Heart left ventricle (tissue), 16 donors: ENCODE data around the gene CDK4. TPM values are rescaled to one million over a fixed set of nuclear protein-coding genes. Genes with fewer than 3 reads are reported as not detected.

ENCODE experiments used
- ATAC-seq, 4 donors: fragments of 200-7000 bp; cut with Tn5 transposase; one replicate each; pipeline ENCODE4 v1.9.1; 2020 to 2022; ENCODE audit warnings: moderate library complexity in 4 of 4, mild to moderate bottlenecking in 3 of 4, moderate number of reproducible peaks in 1 of 4
- DNase-seq, 5 donors: peaks; one replicate each; pipeline ENCODE4 v3.0.0-alpha.2; 2020
- H3K27ac ChIP-seq, 12 donors: fragments of 200-600 bp; sonication (generic) in 4 of 12; one replicate each; pipeline versions ENCODE4 v1.5.0 to v1.8.0; 2016 to 2022; ENCODE audit warnings: mild to moderate bottlenecking in 2 of 12
- H3K27me3 ChIP-seq, 9 donors: fragments of 200-600 bp; sonication (generic) in 2 of 9; one replicate each; pipeline versions ENCODE4 v1.5.1 to v1.8.0; 2016 to 2022; ENCODE audit warnings: mild to moderate bottlenecking in 3 of 9
- H3K36me3 ChIP-seq, 9 donors: fragments of 200-600 bp; sonication (generic) in 2 of 9; one replicate each; pipeline versions ENCODE4 v1.5.0 to v1.8.0; 2018 to 2022; ENCODE audit warnings: mild to moderate bottlenecking in 2 of 9
- H3K4me1 ChIP-seq, 12 donors: fragments of 200-600 bp; sonication (generic) in 4 of 12; one replicate each; pipeline versions ENCODE4 v1.5.0 to v1.8.0; 2016 to 2022; ENCODE audit warnings: mild to moderate bottlenecking in 3 of 12
- H3K4me3 ChIP-seq, 12 donors: fragments of 200-600 bp; sonication (generic) in 4 of 12; one replicate each; pipeline versions ENCODE4 v1.5.0 to v1.8.0; 2017 to 2022; ENCODE audit warnings: mild to moderate bottlenecking in 9 of 12, moderate library complexity in 4 of 12
- H3K9me3 ChIP-seq, 12 donors: fragments of 200-600 bp; sonication (generic) in 4 of 12; one replicate each; pipeline versions ENCODE4 v1.5.0 to v1.8.0; 2016 to 2022; ENCODE audit warnings: mild to moderate bottlenecking in 1 of 12
- POLR2A ChIP-seq, 2 donors: fragments of 450-650 bp; IDR thresholded peaks; one replicate each; pipeline ENCODE4 v1.6.1; 2017; ENCODE audit warnings: antibody characterized with exemption in 2 of 2, mild to moderate bottlenecking in 2 of 2, moderate library complexity in 2 of 2
- WGBS, 4 donors: extraction: QIAGEN DNeasy Blood & Tissue Kit in 2 of 4; methylation state at CpG; one replicate each; pipeline versions ENCODE4 v1.1.5 to v1.1.7; 2013 to 2018; 5-methylcytosine and 5-hydroxymethylcytosine counted together
- intact Hi-C, 10 donors: fragments of 100-400 bp; cut with DNase I; formaldehyde crosslinking; loops; one replicate each; pipeline versions ENCODE4 v1.11.1 to v1.14.2; 2022
- polyA plus RNA-seq, 2 donors: library from polyadenylated mRNA; stranded (reverse); fragments of 200-250 nt; gene quantifications; one replicate each; pipeline ENCODE4 v1.2.3, GENCODE V29; 2013
- total RNA-seq, 9 donors: library from RNA; depleted of rRNA in 2 of 9; stranded (reverse); fragments of >200 nt in 2 of 9; fragmentation: NEBNext Ultra II Directional in 3 of 9; extraction: Animal tissue kit (Norgen Biotek cat#: 25700) in 3 of 9; gene quantifications; one replicate each; pipeline versions ENCODE4 v1.1.0 to v1.2.4, GENCODE V29; 2016 to 2023
- TF ChIP-seq, protein P1 (sequence below), 12 donors: fragments of 200-600 bp; sonication (generic) in 4 of 12; IDR thresholded peaks; one replicate each; pipeline versions ENCODE4 v1.5.0 to v1.8.0; 2018 to 2022; ENCODE audit warnings: antibody characterized with exemption in 12 of 12, mild to moderate bottlenecking in 5 of 12
- donor health status: ischemic (EF 13 %, LVEDD 7.1; RV severe dilation, severe dysfunction).
- donor health status: healthy with polysubstance abuse.
- donor health status: DM: no; HTN: yes; CAD: no.
- donor health status: DM: no; HTN: no; CAD: no.
- donor health status: ischemic (EF 25% LVEDD 6.9; RV normal size, moderate dysfunction).
- donor health status: ischemic (EF 25% LVEDD 5.7; RV mildly dilated, moderate dysfunction).
- donor health status: healthy.
- donor health status: DM: yes; HTN: yes; CAD: no.
- donor health status: ischemic (EF 35%, LVEDD 5.7; RV mildly dilated, moderate dysfunction).
- donor health status: nonischemic (EF 11% LVEDD 7.7; RV severe dilation, severe dysfunction).
- donor health status: DM: yes; HTN: yes; CAD: no.
- donor health status: PGD.
- donor health status: ischemic (EF 29% LVEDD 5.4; RV normal size, mild dysfunction).
- donor health status: nonischemic (EF 23%, LVEDD 6.1; RV moderate dilation, normal function).

The CDK4 gene
- total and polyA plus RNA-seq, 11 donors: 23.4 to 81.9 (median 50.2) TPM

DNA sequence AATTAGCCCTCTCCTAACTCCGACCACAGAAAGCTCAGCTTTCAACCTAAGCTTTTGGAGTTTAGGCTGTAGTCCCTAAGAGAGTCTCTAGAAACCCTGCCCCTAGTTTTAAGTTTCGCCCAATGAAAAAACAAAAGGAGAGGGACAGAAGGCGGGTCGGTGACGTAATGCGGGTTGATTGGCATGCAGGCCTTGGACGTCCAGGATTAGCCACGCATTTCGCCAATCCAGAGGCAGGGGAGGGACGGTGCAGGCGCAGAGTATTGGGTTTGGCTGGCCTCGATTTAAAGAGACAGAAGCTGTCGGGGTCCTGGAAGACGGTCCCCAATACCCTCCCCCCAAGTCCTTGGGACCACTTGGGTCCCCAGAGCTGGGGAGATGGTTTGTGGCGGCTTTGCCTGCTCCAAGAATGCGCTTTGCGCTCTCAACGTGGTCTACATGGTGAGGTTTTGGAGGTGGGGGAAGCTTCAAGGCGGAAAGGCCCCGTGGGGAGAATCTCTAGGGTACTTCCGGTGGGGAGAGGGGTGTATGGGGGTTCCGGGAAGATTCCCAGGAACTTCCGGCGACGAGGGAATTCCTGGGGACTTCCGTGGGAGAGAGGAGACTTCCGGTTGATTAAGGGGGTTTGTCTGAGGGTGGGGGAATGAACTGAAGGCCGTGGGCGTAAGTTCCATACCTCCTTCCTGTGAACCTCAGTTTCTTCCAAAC, 7.2 kb downstream of the CDK4 start, which contains the start of gene TSPAN31:
Gene TSPAN31, plus strand, starts transcription at position 263 of the 708 bp plus-strand sequence. Its CDS starts 116 bp downstream, at position 379.
- Histone ChIP-seq H3K27ac (peak within 1 kb of the TSS; percentile 91 to 98 (median 97)), H3K4me1 (peaks cover 0 to 47% (median 10%) of the 10 kb centered on the region in 12 donors), H3K27me3 (peaks cover 0 to 15% (median 0%) of the 10 kb centered on the region in 9 donors), H3K36me3 (peaks cover 0 to 39% (median 37%) of the 10 kb centered on the region in 9 donors), H3K9me3 (no peaks in the 10 kb centered on the region), H3K4me3 (peak within 1 kb of the TSS; percentile 65 to 97 (median 84))
- TF ChIP-seq, protein P1, sequence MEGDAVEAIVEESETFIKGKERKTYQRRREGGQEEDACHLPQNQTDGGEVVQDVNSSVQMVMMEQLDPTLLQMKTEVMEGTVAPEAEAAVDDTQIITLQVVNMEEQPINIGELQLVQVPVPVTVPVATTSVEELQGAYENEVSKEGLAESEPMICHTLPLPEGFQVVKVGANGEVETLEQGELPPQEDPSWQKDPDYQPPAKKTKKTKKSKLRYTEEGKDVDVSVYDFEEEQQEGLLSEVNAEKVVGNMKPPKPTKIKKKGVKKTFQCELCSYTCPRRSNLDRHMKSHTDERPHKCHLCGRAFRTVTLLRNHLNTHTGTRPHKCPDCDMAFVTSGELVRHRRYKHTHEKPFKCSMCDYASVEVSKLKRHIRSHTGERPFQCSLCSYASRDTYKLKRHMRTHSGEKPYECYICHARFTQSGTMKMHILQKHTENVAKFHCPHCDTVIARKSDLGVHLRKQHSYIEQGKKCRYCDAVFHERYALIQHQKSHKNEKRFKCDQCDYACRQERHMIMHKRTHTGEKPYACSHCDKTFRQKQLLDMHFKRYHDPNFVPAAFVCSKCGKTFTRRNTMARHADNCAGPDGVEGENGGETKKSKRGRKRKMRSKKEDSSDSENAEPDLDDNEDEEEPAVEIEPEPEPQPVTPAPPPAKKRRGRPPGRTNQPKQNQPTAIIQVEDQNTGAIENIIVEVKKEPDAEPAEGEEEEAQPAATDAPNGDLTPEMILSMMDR (IDR thresholded peaks at IDR 0.05): no peak
- peak; percentile 20 to 82 for TF ChIP-seq POLR2A (IDR thresholded peaks at IDR 0.05)
- intact Hi-C loops: no loop called here
- DNase-seq: peak; percentile 96 to 99 (median 99)
- peak; percentile 94 to 97 (median 95) for ATAC-seq
- 0% methylated on average over 28 to 29 of the region's 29 CpGs for WGBS, 4 donors

DNA sequence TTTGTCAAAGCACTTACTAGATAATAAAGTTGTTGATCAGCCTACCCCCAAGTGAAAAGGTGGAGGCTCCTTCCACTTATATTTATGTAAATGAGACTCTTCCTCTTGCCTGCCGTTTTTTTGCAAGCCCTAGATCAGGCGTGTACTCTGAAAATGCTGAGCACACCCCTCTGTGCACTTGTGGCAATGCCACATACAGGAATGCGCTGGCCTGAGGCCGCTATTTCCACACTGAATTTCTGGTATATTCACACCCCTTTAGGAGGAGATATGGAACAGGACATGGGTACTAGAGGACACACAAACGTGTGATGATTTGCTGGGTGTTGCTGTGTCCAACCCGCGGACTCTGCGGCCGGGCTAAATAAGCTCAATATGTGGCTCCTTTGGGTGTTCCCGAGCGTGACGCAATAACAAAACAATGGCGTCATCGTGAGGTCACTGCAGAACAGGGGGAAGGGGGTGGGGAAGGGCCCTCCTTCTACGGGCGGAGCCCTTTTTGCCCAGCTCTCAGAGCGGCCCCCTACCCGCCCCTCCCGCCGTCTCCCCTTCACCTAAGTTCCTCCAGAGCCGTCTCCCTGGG, 7.8 kb downstream of the CDK4 start:
- peaks cover 0 to 33% (median 30%) of the 10 kb centered on the region in 9 donors for H3K36me3 ChIP-seq
- H3K9me3 ChIP-seq: no peaks in the 10 kb centered on the region
- TF ChIP-seq, protein P1 (IDR thresholded peaks at IDR 0.05): no peak
- no peak for TF ChIP-seq POLR2A (IDR thresholded peaks at IDR 0.05)
- peaks cover 0 to 21% (median 4%) of the 10 kb centered on the region in 9 donors for H3K27me3 ChIP-seq
- ATAC-seq (peak; percentile 43 to 71 (median 65)), DNase-seq (peak; percentile 66 to 75 (median 74))
- peak overlapping the region; percentile 65 to 97 (median 84) for H3K4me3 ChIP-seq
- peak overlapping the region; percentile 91 to 98 (median 97) for H3K27ac ChIP-seq
- peaks cover 0 to 54% (median 10%) of the 10 kb centered on the region in 12 donors for H3K4me1 ChIP-seq
- 12 to 14% (median 13%) methylated on average over 18 to 21 of the region's 21 CpGs for WGBS, 4 donors
- intact Hi-C loops: no loop called here

DNA sequence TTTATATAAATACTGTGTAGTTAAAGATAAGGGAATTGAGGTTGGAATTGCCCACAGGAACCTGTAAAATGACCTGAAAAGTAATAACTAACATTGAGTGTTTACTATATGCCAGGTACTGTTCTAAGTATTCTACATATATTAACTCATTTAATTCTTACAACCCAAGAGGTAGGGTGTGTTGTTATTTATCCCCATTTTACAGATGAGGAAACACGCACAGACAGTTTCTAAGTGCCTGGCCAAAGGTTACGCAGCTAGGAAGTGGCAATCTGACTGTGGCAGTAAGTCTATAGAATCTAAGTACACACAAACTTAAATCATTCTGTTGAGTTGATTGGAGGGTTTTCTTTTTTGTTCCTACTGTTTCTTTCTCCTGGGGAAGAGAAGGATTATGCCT, 8.3 kb downstream of the CDK4 start:
- H3K27ac ChIP-seq: peak overlapping the region in 7 of 12 donors; percentile 94 to 98 (median 97)
- H3K4me3 ChIP-seq: peak overlapping the region in 2 of 12 donors; percentile 82 to 97
- H3K9me3 ChIP-seq: no peaks in the 10 kb centered on the region
- peaks cover 0 to 26% (median 5%) of the 10 kb centered on the region in 9 donors for H3K27me3 ChIP-seq
- no peak for DNase-seq
- intact Hi-C loops: no loop called here
- TF ChIP-seq, protein P1 (IDR thresholded peaks at IDR 0.05): no peak
- TF ChIP-seq POLR2A (IDR thresholded peaks at IDR 0.05): no peak
- H3K36me3 ChIP-seq: peaks cover 0 to 27% (median 25%) of the 10 kb centered on the region in 9 donors
- ATAC-seq: no peak
- 90 to 98% (median 94%) methylated on average over 2 of the region's 2 CpGs for WGBS, 4 donors
- H3K4me1 ChIP-seq: peaks cover 0 to 56% (median 12%) of the 10 kb centered on the region in 12 donors
